ENCODE data around the gene SOHLH2.

SOHLH2 gene

GRCh38 chr13:36188441-36188840, 25.9 kb downstream of the SOHLH2 start:
- DNase-seq (ENCODE audit: low spot score), result no peak

DNA sequence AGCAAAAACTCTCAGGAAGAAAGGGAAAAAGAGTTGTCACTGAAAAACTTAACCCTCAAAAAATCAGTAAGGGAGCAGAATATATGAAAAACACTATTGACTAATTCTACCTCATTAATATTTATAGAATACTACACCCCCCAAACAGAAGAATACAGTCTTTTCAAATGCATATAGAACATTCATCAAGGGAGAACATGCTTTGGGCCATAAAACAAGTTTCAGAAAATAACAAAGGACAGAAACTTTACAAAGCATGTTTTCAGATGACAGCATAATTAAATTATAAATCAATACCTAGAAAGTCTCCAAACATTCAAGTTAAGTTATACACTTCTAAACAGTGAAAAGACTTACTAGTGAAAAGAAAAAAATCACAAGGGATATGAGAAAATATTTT, 30.5 kb downstream of the SOHLH2 start:
- DNase-seq (ENCODE audit: low spot score), result no peak

- no peak for DNase-seq (ENCODE audit: low spot score)
These were observed 38.7 kb downstream of the SOHLH2 start for GRCh38 chr13:36175621-36176020.

DNA sequence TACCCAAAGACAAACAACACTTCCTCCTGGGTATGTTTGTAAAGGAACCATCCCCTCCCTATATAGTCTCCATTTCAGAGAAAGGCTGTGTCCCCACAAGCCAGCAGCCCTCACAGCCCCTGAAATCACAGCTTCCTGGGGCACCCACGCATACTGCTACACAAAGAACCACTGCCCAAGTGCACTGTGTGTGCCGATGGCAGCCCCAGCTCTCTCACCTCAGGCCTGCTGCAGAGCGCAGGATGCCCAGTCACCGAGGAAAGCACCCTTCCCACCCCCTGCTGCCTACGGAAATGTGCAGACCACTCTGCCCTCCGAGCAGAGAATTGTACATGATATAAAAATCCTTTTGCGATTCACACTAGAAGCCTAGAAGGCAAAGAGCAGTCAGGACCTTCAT, 39.4 kb downstream of the SOHLH2 start:
- DNase-seq (ENCODE audit: low spot score), result no peak

DNA sequence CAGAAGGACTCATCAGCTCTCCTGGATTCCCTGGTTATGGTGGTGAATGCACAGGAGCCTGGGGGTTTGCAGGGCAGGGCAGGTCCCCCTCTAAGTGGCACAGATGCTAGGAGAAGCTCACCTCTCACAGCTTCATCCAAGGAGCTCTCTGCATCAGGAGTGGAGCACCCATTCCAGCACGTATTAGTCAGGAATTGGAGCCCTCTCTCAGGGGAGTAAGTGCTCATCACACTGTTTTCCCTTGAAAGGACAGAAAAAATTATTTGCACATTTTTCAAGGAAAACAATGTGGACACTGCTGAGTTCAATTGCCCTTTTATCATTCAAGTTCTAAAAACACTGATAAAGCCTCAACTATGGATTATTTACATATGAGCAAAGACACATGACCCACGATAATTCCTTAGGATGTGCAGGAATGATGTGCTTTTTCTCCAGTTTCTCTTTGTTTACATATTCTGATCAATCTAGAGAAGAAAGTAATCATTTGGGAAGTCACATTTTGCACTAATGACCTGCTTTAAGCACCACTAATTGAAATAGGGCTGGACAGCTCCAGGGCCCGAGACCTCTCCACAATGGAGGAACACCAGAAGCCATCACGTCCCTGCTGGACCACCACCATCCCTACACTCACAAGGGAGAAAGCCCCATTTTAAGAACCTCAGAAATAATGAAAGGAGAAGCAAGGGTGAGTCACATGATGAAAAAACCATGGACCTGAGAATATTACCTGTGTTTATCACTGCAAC, 40.6 kb downstream of the SOHLH2 start:
- no peak for DNase-seq (ENCODE audit: low spot score)

GRCh38 chr13:36166046-36166445, 48.3 kb downstream of the SOHLH2 start:
- no peak for DNase-seq (ENCODE audit: low spot score)

DNA sequence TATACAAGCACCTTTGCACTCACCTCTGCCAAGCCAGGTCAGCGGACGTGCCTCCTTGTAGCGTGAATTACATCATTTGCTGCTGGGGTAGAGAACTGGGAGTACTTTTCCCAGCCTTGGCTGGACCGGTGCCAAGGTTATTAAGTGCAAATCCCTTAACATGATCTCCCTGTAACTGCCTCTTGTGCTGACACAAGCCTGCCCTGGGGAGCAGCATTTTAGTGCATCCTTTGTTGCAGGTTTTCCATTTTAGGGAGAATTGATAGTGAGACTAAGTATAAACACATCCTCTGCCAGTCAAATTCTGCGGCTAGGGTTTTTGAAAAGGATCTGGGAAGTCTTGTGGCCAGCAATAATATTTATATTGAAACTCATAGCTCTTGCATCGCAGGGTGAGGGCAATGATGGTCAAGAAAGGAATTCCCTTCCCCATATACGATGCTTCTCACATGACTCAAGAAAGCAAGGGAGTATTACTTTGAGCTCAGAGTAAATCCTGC, 50.5 kb downstream of the SOHLH2 start:
- DNase-seq (ENCODE audit: low spot score), result no peak

DNA sequence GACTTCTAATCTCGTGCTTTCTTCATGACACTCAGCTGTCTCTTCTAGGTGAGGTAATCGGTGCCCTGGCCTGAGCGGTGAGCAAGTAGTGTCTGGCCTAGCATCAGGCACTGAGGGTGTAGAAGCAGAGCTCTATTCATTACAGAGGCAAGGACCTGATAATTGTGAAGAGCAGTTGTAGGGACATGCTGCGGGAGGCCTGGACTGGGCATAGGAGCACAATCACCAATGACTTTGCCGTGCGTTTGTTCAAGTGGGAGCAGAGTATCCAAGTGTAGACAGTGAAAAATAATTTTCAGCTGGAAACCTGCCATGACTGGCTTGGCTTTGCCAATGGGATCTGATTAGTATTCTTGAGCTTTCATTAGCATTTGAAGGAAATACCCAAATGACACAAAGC, 51.1 kb downstream of the SOHLH2 start:
- no peak for DNase-seq (ENCODE audit: low spot score)

DNA sequence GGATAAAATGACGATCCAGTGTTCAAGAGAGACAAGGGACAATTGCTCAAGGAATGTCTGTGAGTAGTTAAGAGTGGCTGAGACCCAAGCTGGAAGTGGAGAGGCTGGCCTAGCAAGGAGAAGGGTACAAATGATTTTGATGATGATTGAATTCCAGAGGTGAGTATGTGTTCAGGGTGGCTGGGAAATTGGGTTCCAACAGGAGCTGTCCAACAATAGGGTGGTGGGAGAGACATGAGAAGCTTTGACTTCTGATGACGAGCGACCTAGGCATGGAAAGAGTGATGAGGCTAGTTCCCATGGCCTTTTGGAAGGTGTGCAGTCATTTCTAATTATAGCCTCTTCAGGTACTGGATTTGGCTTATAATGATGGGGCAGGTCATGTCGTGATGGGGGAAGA, 54.1 kb downstream of the SOHLH2 start:
- no peak for DNase-seq (ENCODE audit: low spot score)

- no peak for DNase-seq (ENCODE audit: low spot score)
These were observed 55.7 kb downstream of the SOHLH2 start for GRCh38 chr13:36158611-36159010.

DNA sequence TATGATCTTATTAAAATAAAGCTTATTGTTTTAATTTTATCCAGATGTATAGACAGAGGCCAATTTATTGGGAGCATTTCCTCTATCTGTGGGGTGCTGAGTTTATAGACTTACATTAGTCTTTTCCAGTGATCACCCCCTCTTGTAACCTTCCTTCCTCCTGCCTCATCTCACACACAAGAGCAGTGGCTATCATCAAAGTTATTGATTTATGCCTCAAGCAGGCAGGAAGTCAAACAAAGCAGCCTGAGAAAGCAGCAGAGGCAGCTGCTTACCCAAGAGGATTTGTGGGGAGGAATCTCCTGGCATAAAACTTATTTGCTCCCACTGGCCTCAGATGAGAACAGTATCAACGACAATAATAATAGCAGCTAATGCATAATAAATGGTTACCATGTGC, 56.9 kb downstream of the SOHLH2 start:
- DNase-seq (ENCODE audit: low spot score), result no peak

DNA sequence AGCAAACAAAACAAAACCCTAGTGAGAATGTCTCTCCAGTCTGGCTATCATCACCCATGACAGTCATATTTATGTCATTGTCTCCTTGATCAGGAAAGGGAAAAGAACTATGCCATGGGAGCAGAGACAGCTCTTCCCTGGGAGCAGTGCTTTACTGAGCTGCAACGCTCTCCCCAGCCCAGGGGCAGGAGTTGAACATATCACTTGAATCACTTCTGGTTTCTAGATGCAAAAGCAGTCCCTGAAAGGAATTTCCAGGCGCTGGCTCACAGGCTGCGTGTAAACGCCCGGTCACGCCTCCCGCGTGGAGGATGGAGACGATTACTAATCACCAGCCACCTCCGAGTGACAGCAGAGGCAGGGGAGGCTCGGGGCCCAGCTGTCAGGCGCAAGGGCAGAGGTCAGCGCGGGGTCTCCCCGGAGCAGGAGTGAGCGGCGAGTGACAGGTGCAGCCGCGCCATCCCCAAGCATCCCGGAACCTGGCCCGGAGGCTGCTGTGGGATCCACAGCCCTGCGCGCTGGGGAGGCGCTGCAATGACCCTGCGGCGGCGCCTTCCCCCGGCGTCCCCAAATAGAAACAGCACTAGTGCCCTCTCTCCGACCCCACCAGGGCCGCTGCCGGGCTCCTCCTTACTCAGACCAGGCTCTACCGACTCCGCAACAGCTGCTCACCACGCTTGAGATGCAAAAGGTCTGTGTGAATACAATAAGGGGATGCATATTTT, 59.6 kb downstream of the SOHLH2 start:
- DNase-seq (ENCODE audit: low spot score), result no peak

GRCh38 chr13:36151591-36151990, 62.8 kb downstream of the SOHLH2 start:
- DNase-seq (ENCODE audit: low spot score), result no peak

GRCh38 chr13:36148446-36148845, 65.9 kb downstream of the SOHLH2 start:
- no peak for DNase-seq (ENCODE audit: low spot score)

GRCh38 chr13:36147330-36147729, 67.0 kb downstream of the SOHLH2 start:
- no peak for DNase-seq (ENCODE audit: low spot score)

DNA sequence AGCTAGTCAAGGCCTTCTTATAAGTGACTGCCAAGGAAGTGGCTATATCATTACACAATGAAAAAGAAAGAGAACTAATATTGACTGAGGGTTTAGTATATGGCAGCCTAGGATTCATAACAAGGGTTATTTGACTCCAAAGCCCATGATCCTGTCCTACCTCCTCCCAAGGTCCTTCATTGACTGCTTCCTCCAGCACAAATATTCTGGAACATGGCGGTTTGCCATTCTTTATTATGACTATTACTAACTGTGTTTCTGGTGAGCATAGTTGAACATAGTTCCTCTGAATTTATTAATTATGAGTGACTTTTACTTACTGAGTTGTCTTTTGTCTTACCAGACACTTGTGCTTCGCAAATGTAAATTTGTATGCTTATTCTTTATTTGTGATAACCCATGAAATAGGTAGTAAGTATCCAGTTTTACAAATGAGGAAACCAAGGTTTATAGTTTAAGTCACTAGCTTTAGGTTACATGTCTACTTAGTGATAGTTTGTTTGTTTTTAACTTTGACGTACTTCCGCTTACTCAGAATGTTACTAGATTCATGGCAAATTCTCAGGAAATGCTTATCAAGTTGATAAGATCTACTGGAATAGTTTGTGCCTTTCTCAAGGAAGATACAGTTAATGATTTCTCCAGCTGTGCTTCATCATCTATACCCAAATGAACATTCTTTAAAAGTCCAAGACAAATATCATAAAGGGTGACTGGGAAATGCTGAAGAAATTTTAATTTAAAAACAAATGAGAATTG, 67.7 kb downstream of the SOHLH2 start:
- DNase-seq (ENCODE audit: low spot score), result no peak

- DNase-seq (ENCODE audit: low spot score), result no peak
These were observed 70.6 kb downstream of the SOHLH2 start for GRCh38 chr13:36143738-36144137.

DNA sequence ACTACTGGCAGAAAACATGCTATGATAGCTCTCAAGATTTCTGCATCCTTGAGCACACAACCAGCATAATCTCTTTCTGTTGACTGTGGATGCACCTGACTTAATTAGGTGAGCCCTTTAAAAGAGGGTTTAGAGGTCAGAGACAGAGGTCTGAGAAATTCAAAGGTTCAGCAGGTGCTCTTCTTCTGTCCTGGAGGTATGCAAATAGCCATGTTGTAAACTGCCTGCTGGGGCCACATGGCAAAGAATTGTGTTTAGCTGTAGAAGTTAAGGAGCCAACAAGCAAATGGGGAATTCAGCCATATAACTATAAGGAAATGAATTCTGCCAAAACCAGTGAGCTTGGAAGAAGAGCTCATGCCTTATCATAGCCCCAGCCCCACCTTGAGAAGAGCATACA, 71.6 kb downstream of the SOHLH2 start:
- DNase-seq (ENCODE audit: low spot score), result no peak

- DNase-seq (ENCODE audit: low spot score), result no peak
These were observed 78.5 kb downstream of the SOHLH2 start for GRCh38 chr13:36135876-36136275.

DNA sequence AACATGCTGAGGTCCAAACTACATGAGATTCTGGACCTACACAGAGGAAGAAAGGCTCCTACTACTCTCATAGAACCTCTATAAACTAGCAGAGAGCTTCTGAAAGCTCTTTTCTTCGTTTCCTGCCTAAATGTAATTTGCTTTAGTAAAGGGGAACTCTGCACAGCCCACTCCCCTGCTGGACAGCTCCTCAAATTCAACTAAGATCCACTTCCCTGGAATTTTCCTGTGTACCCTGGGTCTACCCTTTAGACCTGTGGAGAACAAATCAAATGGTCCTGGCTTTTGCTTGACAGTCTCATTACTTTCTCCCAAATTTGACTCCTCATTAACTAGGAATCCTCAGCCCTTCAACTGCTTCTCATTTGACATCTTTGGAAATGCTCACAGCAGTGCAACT, 79.7 kb downstream of the SOHLH2 start:
- DNase-seq (ENCODE audit: low spot score), result no peak

DNA sequence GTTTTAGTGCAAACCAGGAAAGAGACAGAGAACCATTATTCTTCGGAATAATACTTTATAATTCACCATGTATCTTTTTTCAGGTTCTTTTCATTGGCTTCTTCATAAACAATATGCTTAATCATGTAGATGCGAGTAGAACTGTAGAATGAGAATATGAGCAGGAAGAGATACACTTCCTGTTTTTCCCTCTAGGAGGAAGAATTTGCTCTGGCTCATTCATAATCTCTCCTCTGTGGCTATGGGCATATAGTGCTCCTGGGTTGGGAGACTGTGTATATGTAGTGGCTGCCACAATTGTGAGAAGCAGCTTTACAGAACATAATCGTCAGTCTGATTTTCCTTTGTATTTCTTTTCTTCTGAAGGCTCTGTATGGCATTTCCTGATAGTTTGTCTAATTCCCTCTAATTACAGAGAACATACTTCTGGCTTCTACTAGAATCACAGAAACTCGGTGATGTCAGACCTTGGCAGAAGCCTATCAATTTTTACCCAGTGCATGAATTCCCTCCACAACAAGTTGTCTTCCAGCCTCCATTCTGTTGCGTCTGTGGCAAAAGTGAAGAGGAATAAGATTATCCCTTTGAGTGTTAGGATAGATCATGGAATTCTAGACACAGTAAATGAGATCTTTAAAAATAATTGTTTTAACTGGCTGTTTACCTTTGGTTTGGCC, 80.3 kb downstream of the SOHLH2 start:
- no peak for DNase-seq (ENCODE audit: low spot score)

- DNase-seq (ENCODE audit: low spot score), result no peak
These were observed 82.0 kb downstream of the SOHLH2 start for GRCh38 chr13:36132376-36132775.

Measured in SW480 (cell line).